Testis (tissue), 3 donors: ENCODE results near the gene MAPK10. TPM values are rescaled to one million over a fixed set of nuclear protein-coding genes. Genes with fewer than 3 reads are reported as not detected.

ENCODE experiments used
- DNase-seq: peaks from one replicate; pipeline ENCODE4 v3.0.0-alpha.2; 2019
- H3K27ac ChIP-seq, 2 donors: fragments of 200-600 bp; sonication (generic); one replicate each; pipeline ENCODE4 v1.5.1; 2019
- H3K27me3 ChIP-seq: fragments of 200-600 bp; sonication (generic); one replicate; pipeline ENCODE4 v1.5.1; 2019
- H3K36me3 ChIP-seq: fragments of 200-600 bp; sonication (generic); one replicate; pipeline ENCODE4 v1.5.1; 2017; ENCODE audit warnings: low read depth; ENCODE audit errors: missing control alignments
- H3K4me1 ChIP-seq: fragments of 200-600 bp; sonication (generic); one replicate; pipeline ENCODE4 v1.5.1; 2019
- H3K4me3 ChIP-seq, 2 donors: fragments of 200-600 bp; sonication (generic); one replicate each; pipeline ENCODE4 v1.5.1; 2017 to 2019
- H3K9me3 ChIP-seq: fragments of 200-600 bp; sonication (generic); one replicate; pipeline ENCODE4 v1.5.1; 2017
- CTCF ChIP-seq, 3 experiments: fragments of 450-650 bp in 2 of 3; fragments of 200-600 bp in 1 of 3; sonication (generic) in 1 of 3; IDR thresholded peaks; one replicate each; pipeline ENCODE4 v1.5.1; 2016 to 2019; ENCODE audit warnings: antibody characterized with exemption in 3 of 3, mild to moderate bottlenecking in 2 of 3, moderate library complexity in 1 of 3
- POLR2A ChIP-seq: fragments of 450-650 bp; IDR thresholded peaks from one replicate; pipeline ENCODE4 v1.6.1; 2017; ENCODE audit warnings: antibody characterized with exemption, mild to moderate bottlenecking, moderate library complexity
- WGBS, 2 donors: methylation state at CpG; one replicate each; pipeline ENCODE4 v1.1.5; 2018; 5-methylcytosine and 5-hydroxymethylcytosine counted together
- intact Hi-C: fragments of 100-400 bp; cut with DNase I; formaldehyde crosslinking; loops from one replicate; pipeline ENCODE4 v1.15.1; 2023; ENCODE audit warnings: low total_unique reads
- polyA plus RNA-seq: library from polyadenylated mRNA; stranded (reverse); fragments of 350-450 nt; fragmentation: Illumina TruSeq; extraction: RNeasy Lipid Tissue Mini Kit (QIAGEN cat#74804); gene quantifications from one replicate; pipeline ENCODE4 v1.2.3, GENCODE V29; 2014; ENCODE audit warnings: low read depth, low replicate concordance; ENCODE audit not compliant: insufficient read depth
- total RNA-seq, 2 donors: library from RNA; depleted of rRNA; stranded (reverse); fragments of >200 nt; gene quantifications; one replicate each; pipeline ENCODE4 v1.2.3, GENCODE V29; 2016

MAPK10 gene
- total and polyA plus RNA-seq, 3 donors from 2014 or later = 56.1 to 64.6 (median 61.1) TPM

GRCh38 chr4:86185659-86186058 is 174.2 kb downstream of the MAPK10 start:
- no peaks in the 10 kb centered on the region for H3K9me3 ChIP-seq
- no peaks in the 10 kb centered on the region for H3K27me3 ChIP-seq
- DNase-seq = no peak
- no peak for TF ChIP-seq POLR2A
- TF ChIP-seq CTCF (IDR thresholded peaks at IDR 0.05) = no peak
- no peak overlapping the region for H3K4me3 ChIP-seq
- 88 to 100% methylated on average over 1 of the region's 1 CpG for WGBS, 2 donors
- H3K27ac ChIP-seq = no peak overlapping the region
- no peaks in the 10 kb centered on the region for H3K4me1 ChIP-seq
- intact Hi-C loops = no loop called here
- no peaks in the 10 kb centered on the region for H3K36me3 ChIP-seq

GRCh38 chr4:86184901-86185285 is 175.0 kb downstream of the MAPK10 start:
- DNase-seq = no peak
- Histone ChIP-seq H3K36me3 (no peaks in the 10 kb centered on the region), H3K4me3 (no peak overlapping the region), H3K9me3 (no peaks in the 10 kb centered on the region), H3K27me3 (no peaks in the 10 kb centered on the region), H3K4me1 (no peaks in the 10 kb centered on the region), H3K27ac (no peak overlapping the region)
- intact Hi-C loops = no loop called here
- TF ChIP-seq CTCF (IDR thresholded peaks at IDR 0.05) = no peak
- no peak for TF ChIP-seq POLR2A
- WGBS, 2 donors = 44 to 71% methylated on average over 5 of the region's 5 CpGs

- Histone ChIP-seq H3K27ac (no peak overlapping the region), H3K36me3 (no peaks in the 10 kb centered on the region), H3K27me3 (no peaks in the 10 kb centered on the region), H3K9me3 (no peaks in the 10 kb centered on the region), H3K4me3 (no peak overlapping the region), H3K4me1 (no peaks in the 10 kb centered on the region)
- intact Hi-C loops = no loop called here
- TF ChIP-seq POLR2A = no peak
- TF ChIP-seq CTCF (IDR thresholded peaks at IDR 0.05) = no peak
- 88 to 93% methylated on average over 4 of the region's 4 CpGs for WGBS, 2 donors
- no peak for DNase-seq
These were observed 175.5 kb downstream of the MAPK10 start for GRCh38 chr4:86184216-86184900.

GRCh38 chr4:86181585-86181984 is 178.3 kb downstream of the MAPK10 start:
- DNase-seq = no peak
- TF ChIP-seq POLR2A (no peak), CTCF (IDR thresholded peaks at IDR 0.05) (no peak)
- intact Hi-C loops = no loop called here
- no peaks in the 10 kb centered on the region for H3K9me3 ChIP-seq
- H3K4me3 ChIP-seq = no peak overlapping the region
- H3K27ac ChIP-seq = no peak overlapping the region
- no peaks in the 10 kb centered on the region for H3K36me3 ChIP-seq
- no peaks in the 10 kb centered on the region for H3K27me3 ChIP-seq
- no peaks in the 10 kb centered on the region for H3K4me1 ChIP-seq
- WGBS, 2 donors = 50 to 55% methylated on average over 1 of the region's 1 CpG

- H3K27me3 ChIP-seq = no peaks in the 10 kb centered on the region
- DNase-seq = no peak
- intact Hi-C loops = no loop called here
These were observed 181.6 kb downstream of the MAPK10 start for GRCh38 chr4:86178211-86178610.

More at GRCh38 chr4:86178211-86178610, 181.6 kb downstream of the MAPK10 start:
- Histone ChIP-seq H3K9me3 (no peaks in the 10 kb centered on the region), H3K4me3 (no peak overlapping the region), H3K4me1 (no peaks in the 10 kb centered on the region), H3K36me3 (no peaks in the 10 kb centered on the region), H3K27ac (no peak overlapping the region)
- TF ChIP-seq CTCF (IDR thresholded peaks at IDR 0.05) (no peak), POLR2A (no peak)
